Measurements from ENCODE around the gene PAIP2B.

DNA sequence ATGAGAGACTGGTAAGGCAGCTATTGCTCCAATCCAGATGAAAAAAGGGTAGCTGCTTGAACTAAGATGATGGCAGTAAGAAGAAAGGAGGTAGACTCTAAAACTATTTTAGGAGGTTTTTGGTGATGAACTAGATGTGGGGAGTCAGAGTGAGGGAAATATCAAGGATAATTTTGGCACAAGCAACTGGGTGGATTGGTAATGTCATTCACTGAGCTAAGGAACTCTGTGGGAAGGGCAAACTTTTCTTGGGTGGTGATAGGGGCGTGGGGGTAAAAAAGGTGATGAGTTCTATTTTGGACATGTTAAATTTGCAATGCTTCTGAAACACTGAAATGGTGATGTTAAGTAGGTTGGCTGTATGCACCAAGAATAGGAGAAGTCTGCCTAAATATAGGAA lies 19.3 kb downstream of the PAIP2B start:
- TF ChIP-seq, protein P1, sequence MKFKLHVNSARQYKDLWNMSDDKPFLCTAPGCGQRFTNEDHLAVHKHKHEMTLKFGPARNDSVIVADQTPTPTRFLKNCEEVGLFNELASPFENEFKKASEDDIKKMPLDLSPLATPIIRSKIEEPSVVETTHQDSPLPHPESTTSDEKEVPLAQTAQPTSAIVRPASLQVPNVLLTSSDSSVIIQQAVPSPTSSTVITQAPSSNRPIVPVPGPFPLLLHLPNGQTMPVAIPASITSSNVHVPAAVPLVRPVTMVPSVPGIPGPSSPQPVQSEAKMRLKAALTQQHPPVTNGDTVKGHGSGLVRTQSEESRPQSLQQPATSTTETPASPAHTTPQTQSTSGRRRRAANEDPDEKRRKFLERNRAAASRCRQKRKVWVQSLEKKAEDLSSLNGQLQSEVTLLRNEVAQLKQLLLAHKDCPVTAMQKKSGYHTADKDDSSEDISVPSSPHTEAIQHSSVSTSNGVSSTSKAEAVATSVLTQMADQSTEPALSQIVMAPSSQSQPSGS (CRISPR knock-in tag; IDR thresholded peaks at IDR 0.05) = no peak
- no peak for TF ChIP-seq ETV5 (CRISPR knock-in tag; IDR thresholded peaks at IDR 0.05; ENCODE audit: low read depth)
- TF ChIP-seq SRSF1 (IDR thresholded peaks at IDR 0.05; ENCODE audit: low read depth, low read length) = no peak
- TF ChIP-seq SIN3A (IDR thresholded peaks at IDR 0.05; ENCODE audit: borderline replicate concordance in 2 of 2, control insufficient read depth in 1 of 2, low read depth in 2 of 2, low read length in 2 of 2) = no peak
- no peak for TF ChIP-seq ERF (CRISPR knock-in tag; IDR thresholded peaks at IDR 0.05)
- TF ChIP-seq, protein P2, sequence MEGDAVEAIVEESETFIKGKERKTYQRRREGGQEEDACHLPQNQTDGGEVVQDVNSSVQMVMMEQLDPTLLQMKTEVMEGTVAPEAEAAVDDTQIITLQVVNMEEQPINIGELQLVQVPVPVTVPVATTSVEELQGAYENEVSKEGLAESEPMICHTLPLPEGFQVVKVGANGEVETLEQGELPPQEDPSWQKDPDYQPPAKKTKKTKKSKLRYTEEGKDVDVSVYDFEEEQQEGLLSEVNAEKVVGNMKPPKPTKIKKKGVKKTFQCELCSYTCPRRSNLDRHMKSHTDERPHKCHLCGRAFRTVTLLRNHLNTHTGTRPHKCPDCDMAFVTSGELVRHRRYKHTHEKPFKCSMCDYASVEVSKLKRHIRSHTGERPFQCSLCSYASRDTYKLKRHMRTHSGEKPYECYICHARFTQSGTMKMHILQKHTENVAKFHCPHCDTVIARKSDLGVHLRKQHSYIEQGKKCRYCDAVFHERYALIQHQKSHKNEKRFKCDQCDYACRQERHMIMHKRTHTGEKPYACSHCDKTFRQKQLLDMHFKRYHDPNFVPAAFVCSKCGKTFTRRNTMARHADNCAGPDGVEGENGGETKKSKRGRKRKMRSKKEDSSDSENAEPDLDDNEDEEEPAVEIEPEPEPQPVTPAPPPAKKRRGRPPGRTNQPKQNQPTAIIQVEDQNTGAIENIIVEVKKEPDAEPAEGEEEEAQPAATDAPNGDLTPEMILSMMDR (IDR thresholded peaks at IDR 0.05 in 2 of 3, conservative IDR thresholded peaks at IDR 0.05 in 1 of 3; ENCODE audit: insufficient read depth in 2 of 3, low read depth in 1 of 3, low read length in 3 of 3) = no peak
- no peak for TF ChIP-seq MAFK (IDR thresholded peaks at IDR 0.05; ENCODE audit: low read length)
- no peak for TF ChIP-seq GABPB1 (CRISPR knock-in tag; IDR thresholded peaks at IDR 0.05)

All from K562 (cell line).